ENCODE data around the gene RFX8. TPM values are rescaled to one million over a fixed set of nuclear protein-coding genes. Genes with fewer than 3 reads are reported as not detected.

The RFX8 gene
- total and polyA plus RNA-seq, 2 of the 8 experiments (the other 6 are each of a cell fraction or from before 2014, with no cell fraction given) = 0.60 to 0.97 TPM

GRCh38 chr2:101419096-101419663, 55.7 kb downstream of the RFX8 start:
- Histone ChIP-seq H3K9ac (replicated peaks in 1 of 4; ENCODE audit: extremely low read depth in 1 of 4, low read depth in 3 of 4, low read length in 3 of 4) (no peak overlapping the region), H2BK5ac (ENCODE audit: low read depth, low read length) (no peak overlapping the region), H4K5ac (ENCODE audit: insufficient read length, low read depth, low read length) (no peak overlapping the region), H3K56ac (replicated peaks; ENCODE audit: insufficient read length, low read depth, low read length) (no peak overlapping the region), H2BK12ac (ENCODE audit: low read depth, low read length) (no peak overlapping the region), H2AFZ (ENCODE audit: low read length) (no peak overlapping the region), H3K14ac (ENCODE audit: insufficient read length) (no peak overlapping the region), H3K4me1 (replicated peaks in 1 of 4; ENCODE audit: control insufficient read depth in 3 of 4, insufficient read depth in 4 of 4, low read length in 3 of 4) (no peaks in the 10 kb centered on the region), H2AK5ac (ENCODE audit: low read depth, low read length) (no peak overlapping the region), H3K36me3 (ENCODE audit: control insufficient read depth in 2 of 4, insufficient read depth in 4 of 4, low read length in 3 of 4) (no peaks in the 10 kb centered on the region), H3K27me3 (replicated peaks in 1 of 4; ENCODE audit: control insufficient read depth in 3 of 4, extremely low read depth in 1 of 4, insufficient read depth in 3 of 4, low read length in 3 of 4) (no peaks in the 10 kb centered on the region), H4K91ac (replicated peaks; ENCODE audit: insufficient read length, low read length) (no peak overlapping the region), H2BK15ac (ENCODE audit: low read length) (no peak overlapping the region), H2BK120ac (replicated peaks; ENCODE audit: low read depth, low read length) (no peak overlapping the region), H4K8ac (ENCODE audit: extremely low read depth, insufficient read depth, low read length) (no peak overlapping the region), H3K9me3 (ENCODE audit: insufficient read depth in 2 of 2, low read depth in 1 of 2, low read length in 1 of 2) (peaks cover 0 to 6% of the 10 kb centered on the region in 2 experiments; a peak in 1 of 4 replicates), H3K23me2 (ENCODE audit: low read depth, low read length) (no peaks in the 10 kb centered on the region), H3K27ac (ENCODE audit: low read depth, low read length) (no peak overlapping the region), H3K4me3 (ENCODE audit: extremely low read depth in 1 of 4, insufficient read depth in 2 of 4, low read depth in 3 of 4, low read length in 4 of 4) (no peak overlapping the region), H3K79me2 (ENCODE audit: control insufficient read depth in 1 of 2, insufficient read depth in 2 of 2, low read length in 2 of 2) (no peaks in the 10 kb centered on the region), H2BK20ac (ENCODE audit: low read length) (0 out of 2 replicates have a peak overlapping the region, but pooled peaks have one; percentile 80), H3K23ac (ENCODE audit: insufficient read length) (no peak overlapping the region), H3K18ac (ENCODE audit: extremely low read depth, low read length) (no peak overlapping the region), H3K79me1 (ENCODE audit: low read depth, low read length) (no peaks in the 10 kb centered on the region), H4K20me1 (replicated peaks in 1 of 2; ENCODE audit: control insufficient read depth in 1 of 2, insufficient read depth in 2 of 2, low read length in 2 of 2) (peaks cover 0 to 3% of the 10 kb centered on the region in 2 experiments), H3K4ac (replicated peaks; ENCODE audit: insufficient read length, low read depth, low read length) (no peak overlapping the region), H3K4me2 (ENCODE audit: insufficient read depth in 1 of 2, low read depth in 2 of 2, low read length in 2 of 2) (no peak overlapping the region)
- ChIA-PET POLR2A (ENCODE audit: partially characterized antibody) (interaction anchor here (0.7 to 1.1 kb wide), 2 partner anchors 9 to 365 kb away, joined by 3 to 4 read pairs; no protein-coding TSS in a partner anchor), CTCF (ENCODE audit: partially characterized antibody) (interaction anchor here (0.6 to 6.1 kb wide), 46 partner anchors 8 to 412 kb away, joined by 3 to 32 read pairs (median 4); partner anchors contain the start of gene MAP4K4)
- FAIRE-seq (peak; percentile 58), DNase-seq (ENCODE audit: low read depth in 1 of 2, low spot score in 2 of 2) (peak in 1 of 2 experiments; percentile 53)
- WGBS, 2 experiments (ENCODE audit: extremely low coverage in 1 of 2, insufficient coverage in 1 of 2, insufficient read length in 1 of 2, insufficient replicate concordance in 2 of 2, low coverage in 1 of 2, low lambda C conversion rate in 2 of 2, missing lambda C conversion rate in 1 of 2) = 83% methylated on average over 10 of the region's 10 CpGs; no CpG with 5 or more reads in 1 of the 2 experiments
- TF ChIP-seq KDM1A (IDR thresholded peaks at IDR 0.05; ENCODE audit: borderline replicate concordance, low read length) = peak; percentile 46; the same call in 1 of the 2 replicates
- TF ChIP-seq, protein P1, sequence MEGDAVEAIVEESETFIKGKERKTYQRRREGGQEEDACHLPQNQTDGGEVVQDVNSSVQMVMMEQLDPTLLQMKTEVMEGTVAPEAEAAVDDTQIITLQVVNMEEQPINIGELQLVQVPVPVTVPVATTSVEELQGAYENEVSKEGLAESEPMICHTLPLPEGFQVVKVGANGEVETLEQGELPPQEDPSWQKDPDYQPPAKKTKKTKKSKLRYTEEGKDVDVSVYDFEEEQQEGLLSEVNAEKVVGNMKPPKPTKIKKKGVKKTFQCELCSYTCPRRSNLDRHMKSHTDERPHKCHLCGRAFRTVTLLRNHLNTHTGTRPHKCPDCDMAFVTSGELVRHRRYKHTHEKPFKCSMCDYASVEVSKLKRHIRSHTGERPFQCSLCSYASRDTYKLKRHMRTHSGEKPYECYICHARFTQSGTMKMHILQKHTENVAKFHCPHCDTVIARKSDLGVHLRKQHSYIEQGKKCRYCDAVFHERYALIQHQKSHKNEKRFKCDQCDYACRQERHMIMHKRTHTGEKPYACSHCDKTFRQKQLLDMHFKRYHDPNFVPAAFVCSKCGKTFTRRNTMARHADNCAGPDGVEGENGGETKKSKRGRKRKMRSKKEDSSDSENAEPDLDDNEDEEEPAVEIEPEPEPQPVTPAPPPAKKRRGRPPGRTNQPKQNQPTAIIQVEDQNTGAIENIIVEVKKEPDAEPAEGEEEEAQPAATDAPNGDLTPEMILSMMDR (IDR thresholded peaks at IDR 0.05; ENCODE audit: control extremely low read depth in 1 of 3, insufficient read depth in 1 of 3, low read depth in 1 of 3, low read length in 3 of 3) = peak; percentile 5 to 64 (median 64)
- peak; percentile 63 for TF ChIP-seq YY1 (IDR thresholded peaks at IDR 0.05; ENCODE audit: low read depth, low read length)
- TF ChIP-seq BRCA1 (IDR thresholded peaks at IDR 0.05; ENCODE audit: low read depth, low read length) = no peak
- TF ChIP-seq PHF8 (conservative IDR thresholded peaks at IDR 0.05; ENCODE audit: low read depth, low read length) = no peak
- peak; percentile 91 for TF ChIP-seq RAD21 (IDR thresholded peaks at IDR 0.05 in 1 of 2, conservative IDR thresholded peaks at IDR 0.05 in 1 of 2; ENCODE audit: low read depth in 2 of 2, low read length in 2 of 2)

All from H1 (cell line).